ENCODE measurements around the gene OR52H1. TPM values are rescaled to one million over a fixed set of nuclear protein-coding genes. Genes with fewer than 3 reads are reported as not detected.

The OR52H1 gene
- total and polyA plus RNA-seq, 9 of the 15 experiments (the other 6 are each of a cell fraction or from before 2014, with no cell fraction given) = 0.15 TPM; not detected in 8

GRCh38 chr11:5505363-5506048 is 42.8 kb downstream of the OR52H1 start:
- intact Hi-C loops (cut with micrococcal nuclease) = loop anchor here (10.0 kb wide), 3 partner anchors 89 to 301 kb away; partner anchors contain the start of genes OR51V1 and TRIM6
- peak; percentile 83 for FAIRE-seq
- Histone ChIP-seq H3K36me3 (ENCODE audit: control insufficient read depth, insufficient read depth, low read length) (peaks cover 32% of the 10 kb centered on the region), H2AFZ (ENCODE audit: low read depth, low read length) (peak overlapping the region; percentile 88), H3K4me2 (ENCODE audit: insufficient read depth, low read length) (peak overlapping the region; percentile 93), H4K20me1 (replicated peaks; ENCODE audit: control insufficient read depth, insufficient read depth, low read length) (peaks cover 32% of the 10 kb centered on the region), H3K79me2 (ENCODE audit: control insufficient read depth, insufficient read depth, low read length) (peaks cover 50% of the 10 kb centered on the region), H3K9ac (ENCODE audit: insufficient read depth in 1 of 2, low read depth in 2 of 2, low read length in 2 of 2) (peak overlapping the region; percentile 92), H3K9me1 (ENCODE audit: control insufficient read depth, insufficient read depth, low read length) (peaks cover 2% of the 10 kb centered on the region), H3K4me3 (peak overlapping the region; percentile 52), H3K4me1 (replicated peaks in 1 of 2; ENCODE audit: control insufficient read depth in 2 of 2, insufficient read depth in 2 of 2, low read length in 2 of 2) (peaks cover 24 to 59% of the 10 kb centered on the region in 2 experiments), H3K27me3 (ENCODE audit: control insufficient read depth in 2 of 2, insufficient read depth in 2 of 2, low read length in 2 of 2) (no peaks in the 10 kb centered on the region), H3K27ac (ENCODE audit: extremely low read depth, low read depth, low read length) (peak overlapping the region; percentile 71), H3K9me3 (replicated peaks; ENCODE audit: control insufficient read depth, insufficient read depth, low read depth, low read length) (no peaks in the 10 kb centered on the region)
- peak in 1 of 4 experiments; percentile 90 for DNase-seq (ENCODE audit: extremely low read depth in 1 of 4, low spot score in 3 of 4)
- 4% methylated on average over 8 of the region's 9 CpGs for WGBS (ENCODE audit: insufficient coverage, low coverage, missing lambda C conversion rate)
- in situ Hi-C loops (cut with MboI) = no loop called here
- ChIA-PET CTCF (ENCODE audit: low intra/inter-chr PET ratio) (no interaction called here), POLR2A (interaction anchor here (0.5 to 8.7 kb wide), 60 partner anchors 9 to 1143 kb away, joined by 3 to 123 read pairs (median 4); partner anchors contain the start of genes OR52A5, OR52B6, OR52D1 and TRIM34)
- BruUV-seq (replicated peaks) = no TSS peak
- peak; percentile 67 for ATAC-seq
- TF ChIP-seq MLLT1 (IDR thresholded peaks at IDR 0.05) (peak; percentile 81 to 85), ZC3H8 (IDR thresholded peaks at IDR 0.05) (no peak), RBM39 (optimal IDR thresholded peaks at IDR 0.05; ENCODE audit: low read depth, low read length) (peak; percentile 41), EP400 (IDR thresholded peaks at IDR 0.05) (peak; percentile 75), KDM2B (CRISPR knock-in tag; IDR thresholded peaks at IDR 0.05) (no peak), ARID1B (IDR thresholded peaks at IDR 0.05) (0 out of 2 replicates have a peak, but pooled peaks have one; percentile 11), JUND (IDR thresholded peaks at IDR 0.05; ENCODE audit: borderline replicate concordance, low read depth, low read length) (no peak), JUND (tag; IDR thresholded peaks at IDR 0.05; ENCODE audit: borderline replicate concordance, low read depth, low read length) (peak; percentile 26; the same call in 1 of the 3 replicates), TEAD4 (IDR thresholded peaks at IDR 0.05; ENCODE audit: low read length) (peak; percentile 46; the same call in 1 of the 2 replicates), TEAD4 (CRISPR knock-in tag; IDR thresholded peaks at IDR 0.05; ENCODE audit: borderline replicate concordance) (no peak), NEUROD1 (IDR thresholded peaks at IDR 0.05; ENCODE audit: borderline replicate concordance, low read depth, low read length, partially characterized antibody) (peak; percentile 69), NFIC (IDR thresholded peaks at IDR 0.05) (peak; percentile 70), GTF2A2 (tag; IDR thresholded peaks at IDR 0.05) (peak; percentile 60; the same call in 1 of the 2 replicates), ZNF830 (CRISPR knock-in tag; IDR thresholded peaks at IDR 0.05) (no peak), CBFA2T3 (IDR thresholded peaks at IDR 0.05) (peak; percentile 20; the same call in 1 of the 2 replicates), SMAD1 (IDR thresholded peaks at IDR 0.05; ENCODE audit: low read depth, low read length, partially characterized antibody) (peak; percentile 88)
- TF ChIP-seq, protein P1, sequence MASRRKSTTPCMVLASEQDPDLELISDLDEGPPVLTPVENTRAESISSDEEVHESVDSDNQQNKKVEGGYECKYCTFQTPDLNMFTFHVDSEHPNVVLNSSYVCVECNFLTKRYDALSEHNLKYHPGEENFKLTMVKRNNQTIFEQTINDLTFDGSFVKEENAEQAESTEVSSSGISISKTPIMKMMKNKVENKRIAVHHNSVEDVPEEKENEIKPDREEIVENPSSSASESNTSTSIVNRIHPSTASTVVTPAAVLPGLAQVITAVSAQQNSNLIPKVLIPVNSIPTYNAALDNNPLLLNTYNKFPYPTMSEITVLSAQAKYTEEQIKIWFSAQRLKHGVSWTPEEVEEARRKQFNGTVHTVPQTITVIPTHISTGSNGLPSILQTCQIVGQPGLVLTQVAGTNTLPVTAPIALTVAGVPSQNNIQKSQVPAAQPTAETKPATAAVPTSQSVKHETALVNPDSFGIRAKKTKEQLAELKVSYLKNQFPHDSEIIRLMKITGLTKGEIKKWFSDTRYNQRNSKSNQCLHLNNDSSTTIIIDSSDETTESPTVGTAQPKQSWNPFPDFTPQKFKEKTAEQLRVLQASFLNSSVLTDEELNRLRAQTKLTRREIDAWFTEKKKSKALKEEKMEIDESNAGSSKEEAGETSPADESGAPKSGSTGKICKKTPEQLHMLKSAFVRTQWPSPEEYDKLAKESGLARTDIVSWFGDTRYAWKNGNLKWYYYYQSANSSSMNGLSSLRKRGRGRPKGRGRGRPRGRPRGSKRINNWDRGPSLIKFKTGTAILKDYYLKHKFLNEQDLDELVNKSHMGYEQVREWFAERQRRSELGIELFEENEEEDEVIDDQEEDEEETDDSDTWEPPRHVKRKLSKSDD (conservative IDR thresholded peaks at IDR 0.05; ENCODE audit: low read length) = peak; percentile 90
- TF ChIP-seq, protein P2, sequence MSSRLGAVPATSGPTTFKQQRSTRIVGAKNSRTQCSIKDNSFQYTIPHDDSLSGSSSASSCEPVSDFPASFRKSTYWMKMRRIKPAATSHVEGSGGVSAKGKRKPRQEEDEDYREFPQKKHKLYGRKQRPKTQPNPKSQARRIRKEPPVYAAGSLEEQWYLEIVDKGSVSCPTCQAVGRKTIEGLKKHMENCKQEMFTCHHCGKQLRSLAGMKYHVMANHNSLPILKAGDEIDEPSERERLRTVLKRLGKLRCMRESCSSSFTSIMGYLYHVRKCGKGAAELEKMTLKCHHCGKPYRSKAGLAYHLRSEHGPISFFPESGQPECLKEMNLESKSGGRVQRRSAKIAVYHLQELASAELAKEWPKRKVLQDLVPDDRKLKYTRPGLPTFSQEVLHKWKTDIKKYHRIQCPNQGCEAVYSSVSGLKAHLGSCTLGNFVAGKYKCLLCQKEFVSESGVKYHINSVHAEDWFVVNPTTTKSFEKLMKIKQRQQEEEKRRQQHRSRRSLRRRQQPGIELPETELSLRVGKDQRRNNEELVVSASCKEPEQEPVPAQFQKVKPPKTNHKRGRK (tag; IDR thresholded peaks at IDR 0.05) = no peak
